Cortex of kidney (tissue), 1 donor: Measurements from ENCODE around the gene DMD.

ENCODE experiments used
- DNase-seq: peaks from one replicate; lab custom pipeline; 2025; lab: John Stamatoyannopoulos, UW

The DMD gene

DNA sequence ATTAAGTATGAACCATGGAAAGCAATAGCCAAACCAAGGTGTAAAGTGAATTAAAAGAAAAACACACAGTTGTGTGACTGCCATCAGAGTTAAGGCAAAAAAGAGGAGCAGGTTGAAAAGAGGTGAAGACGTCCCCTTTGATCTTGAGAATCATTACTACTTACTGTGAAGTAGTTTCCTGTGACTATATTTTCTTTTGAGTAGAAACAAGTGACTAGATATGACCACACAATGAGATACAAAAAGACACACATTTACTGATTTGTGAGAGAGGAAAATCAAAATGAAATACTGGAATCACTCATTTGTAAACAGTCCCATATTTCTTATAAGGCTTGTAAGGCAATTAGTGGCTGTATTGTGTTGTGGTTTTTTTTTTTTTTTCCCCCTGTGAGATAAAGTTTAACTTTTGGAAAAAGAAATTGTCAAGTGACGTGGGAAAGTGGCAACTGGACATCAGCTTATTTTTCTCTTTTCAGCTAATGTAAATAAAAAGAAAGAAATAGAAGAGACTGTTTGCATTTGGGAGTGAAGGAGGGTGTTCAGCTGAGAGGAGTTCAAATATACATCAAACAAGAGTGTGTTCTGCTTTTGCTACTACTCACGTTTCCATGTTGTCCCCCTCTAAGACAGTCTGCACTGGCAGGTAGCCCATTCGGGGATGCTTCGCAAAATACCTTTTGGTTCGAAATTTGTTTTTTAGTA is 2033.1 kb downstream of the DMD start:
- DNase-seq = no peak

DNA sequence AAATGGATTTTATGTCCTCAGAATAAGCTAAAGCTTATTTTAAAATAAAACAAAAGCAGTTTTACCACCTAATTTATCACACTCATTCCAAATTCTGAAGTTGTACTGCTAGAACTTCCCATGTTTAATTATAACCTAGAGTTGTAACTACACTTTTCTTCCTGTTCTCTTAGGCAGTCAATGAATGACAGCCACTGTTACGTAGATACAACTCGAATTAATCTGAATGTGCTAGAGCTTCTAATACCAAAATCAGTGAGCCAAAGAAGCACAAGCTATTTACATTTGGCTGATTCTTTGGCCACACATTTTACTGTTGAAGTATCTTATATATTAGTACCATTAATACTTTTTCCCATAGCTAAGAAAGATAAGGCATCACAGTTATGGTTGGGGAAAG is 2040.6 kb downstream of the DMD start:
- no peak for DNase-seq

DNA sequence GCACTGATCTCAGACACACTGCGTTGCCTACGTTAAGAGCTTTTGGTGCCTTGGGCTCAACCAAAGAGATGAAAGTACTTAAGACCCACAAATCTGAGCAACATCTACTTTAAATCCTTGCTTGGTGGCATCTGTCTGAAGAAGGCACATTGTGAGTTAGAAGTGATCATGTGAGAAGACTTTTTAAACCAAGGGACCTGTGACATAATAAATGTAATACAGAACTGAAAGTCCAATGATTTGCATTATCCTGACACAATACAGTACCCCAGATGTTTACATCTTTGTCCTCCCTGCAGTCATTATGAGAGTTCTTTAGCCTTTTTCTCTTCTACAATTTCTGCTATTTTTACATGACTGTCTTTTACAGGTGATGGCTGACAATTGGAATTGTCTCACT is 2042.8 kb downstream of the DMD start:
- no peak for DNase-seq

DNA sequence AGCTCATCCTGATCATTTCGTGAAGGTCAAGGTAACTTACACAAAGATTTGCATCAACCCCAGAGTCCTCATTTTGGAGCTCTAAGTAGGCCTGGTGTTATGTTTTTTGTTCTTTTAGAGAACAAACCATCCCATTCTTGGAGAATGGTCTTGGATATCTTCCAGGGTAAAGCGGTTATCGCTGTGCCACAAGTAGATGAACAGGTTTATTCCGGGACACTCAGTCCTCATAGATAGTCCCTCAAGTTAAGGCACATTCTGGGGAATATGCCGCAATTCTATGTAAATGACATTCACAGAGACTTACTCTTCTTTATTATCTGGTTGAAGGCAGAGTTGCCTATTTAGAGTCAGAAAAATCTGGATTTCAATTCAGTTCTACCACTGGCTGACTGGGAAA is 2044.5 kb downstream of the DMD start:
- no peak for DNase-seq

DNA sequence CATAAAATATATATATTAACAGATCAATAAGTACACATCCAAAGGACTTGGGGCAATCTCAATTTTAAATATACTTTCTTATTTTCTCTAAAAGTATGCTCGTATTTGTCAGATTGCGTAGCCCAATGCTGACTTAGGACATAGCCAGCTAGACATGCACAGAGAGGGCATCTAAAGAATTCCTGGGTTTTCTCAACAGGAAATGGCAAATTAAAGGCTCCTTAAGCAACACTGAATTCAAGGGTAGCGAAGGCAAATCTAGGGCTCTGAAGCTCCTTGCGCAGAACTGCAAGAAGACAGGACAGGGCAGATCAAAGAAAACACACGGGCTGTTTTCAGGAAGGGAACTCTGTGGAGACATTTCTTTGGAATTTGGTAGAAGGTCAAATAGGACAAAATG is 2044.9 kb downstream of the DMD start:
- no peak for DNase-seq

DNA sequence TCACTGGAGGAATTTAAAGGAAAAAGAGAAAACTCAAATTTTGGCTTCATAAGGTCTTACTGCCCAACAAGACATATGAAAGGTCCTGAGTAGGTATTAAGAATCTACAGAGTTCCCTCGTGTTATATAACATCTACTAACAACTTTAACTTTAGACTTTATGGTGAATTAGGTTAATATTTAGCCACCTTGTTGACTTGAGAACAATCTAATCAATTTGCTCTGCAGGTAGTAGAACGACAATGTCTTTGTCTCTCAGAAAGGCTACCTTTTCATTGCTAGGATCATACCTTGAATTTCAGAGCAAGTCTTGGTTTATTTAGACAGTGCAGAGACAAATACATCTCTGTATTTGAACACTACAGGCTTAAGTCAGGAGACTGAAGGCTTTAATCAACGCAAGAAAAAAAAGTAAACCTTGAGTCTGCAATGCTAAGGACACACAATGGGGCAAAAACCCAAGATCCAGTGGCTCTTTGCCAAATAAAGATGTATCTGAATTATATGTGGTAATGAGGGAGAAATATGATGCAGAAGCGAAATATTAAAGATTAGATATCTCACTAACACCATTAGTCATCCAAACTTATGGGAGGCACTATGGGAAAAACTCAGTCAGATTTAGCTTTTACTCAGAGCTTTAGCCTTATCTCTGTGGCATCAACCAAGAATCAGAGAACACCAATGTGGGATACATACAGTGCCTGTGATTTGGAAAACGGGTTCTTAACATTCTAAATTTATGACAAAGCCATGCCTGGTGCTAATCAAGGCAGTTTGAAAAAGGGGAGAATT is 2045.9 kb downstream of the DMD start:
- no peak for DNase-seq

DNA sequence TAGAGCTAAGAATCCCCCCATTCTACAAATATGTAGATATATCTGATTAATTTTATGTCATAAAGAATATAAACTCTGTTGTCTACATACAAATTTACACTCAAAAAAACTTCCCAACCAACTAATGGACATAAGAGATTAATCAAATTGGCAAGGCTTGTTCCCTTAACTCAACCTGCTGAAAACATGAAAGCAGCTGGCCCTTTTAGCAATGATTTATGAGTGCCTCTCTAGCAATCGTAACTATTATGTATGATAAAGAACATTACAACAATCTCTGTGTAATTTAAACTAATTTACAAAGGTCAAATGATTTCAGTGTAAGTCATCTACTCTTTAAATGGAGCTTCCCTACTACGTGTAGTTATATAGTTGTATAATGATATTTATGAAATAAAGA is 2056.4 kb downstream of the DMD start:
- no peak for DNase-seq

DNA sequence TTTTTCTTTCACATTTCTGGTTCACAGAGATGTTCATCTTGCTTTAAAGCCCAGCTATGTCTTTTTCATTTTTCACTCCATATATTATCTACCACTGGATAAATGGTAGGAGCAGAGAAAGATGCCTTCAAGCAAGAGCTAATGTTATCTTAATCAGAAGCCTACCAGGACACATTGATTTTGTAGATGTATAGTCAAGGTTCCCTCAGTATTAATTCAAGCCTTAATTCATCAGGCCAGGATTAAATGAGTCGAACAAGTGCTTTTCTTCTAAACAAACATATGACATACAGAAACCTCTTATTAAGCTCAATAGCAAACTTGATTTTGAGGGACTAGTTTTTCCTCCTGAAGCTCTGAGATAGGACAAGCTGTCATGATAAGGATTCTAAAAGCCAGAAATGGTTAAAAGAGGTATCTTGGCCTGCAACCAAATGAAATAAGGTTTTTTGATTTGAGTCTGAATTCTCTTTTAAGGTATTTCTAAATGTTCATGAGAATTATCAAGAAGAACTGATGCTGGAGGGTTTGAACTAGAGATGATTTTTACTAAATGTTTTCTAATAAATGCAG is 2057.8 kb downstream of the DMD start:
- no peak for DNase-seq

DNA sequence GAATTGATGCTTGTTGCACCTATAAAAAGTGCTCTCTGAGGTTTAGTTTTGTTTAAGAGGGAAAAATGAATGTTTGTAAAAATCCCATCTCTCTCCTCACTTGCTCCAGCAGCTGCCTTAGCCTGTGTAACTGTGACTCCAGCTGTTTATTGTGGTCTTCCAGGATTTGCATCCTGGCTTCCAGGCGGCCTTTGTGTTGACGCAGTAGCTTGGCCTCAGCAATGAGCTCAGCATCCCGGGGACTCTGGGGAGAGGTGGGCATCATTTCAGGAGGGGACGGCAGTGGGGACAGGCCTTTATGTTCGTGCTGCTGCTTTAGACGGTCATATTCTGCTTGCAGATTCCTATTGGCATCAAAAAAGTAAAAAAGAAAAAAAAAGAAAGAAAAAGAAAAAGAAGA is 2064.2 kb downstream of the DMD start:
- DNase-seq = no peak

DNA sequence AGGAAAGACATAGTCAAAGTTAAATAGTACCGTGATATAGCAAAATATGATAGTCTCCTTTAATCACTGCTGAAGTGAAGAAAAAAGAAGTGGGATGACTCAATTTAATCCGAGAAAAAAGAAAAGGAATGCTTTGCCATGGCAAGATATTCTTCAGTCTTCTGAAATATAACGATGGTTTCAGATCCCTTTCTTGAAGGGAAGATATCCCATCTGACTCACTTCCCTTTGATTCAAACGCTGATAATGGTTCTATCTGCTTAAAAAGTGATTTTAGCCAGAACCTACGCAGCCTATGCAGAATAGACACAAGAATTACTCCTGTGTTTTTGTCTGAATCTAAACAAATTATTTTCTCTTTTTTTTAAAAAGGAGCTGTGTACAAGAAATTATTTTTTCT is 2071.4 kb downstream of the DMD start:
- no peak for DNase-seq

DNA sequence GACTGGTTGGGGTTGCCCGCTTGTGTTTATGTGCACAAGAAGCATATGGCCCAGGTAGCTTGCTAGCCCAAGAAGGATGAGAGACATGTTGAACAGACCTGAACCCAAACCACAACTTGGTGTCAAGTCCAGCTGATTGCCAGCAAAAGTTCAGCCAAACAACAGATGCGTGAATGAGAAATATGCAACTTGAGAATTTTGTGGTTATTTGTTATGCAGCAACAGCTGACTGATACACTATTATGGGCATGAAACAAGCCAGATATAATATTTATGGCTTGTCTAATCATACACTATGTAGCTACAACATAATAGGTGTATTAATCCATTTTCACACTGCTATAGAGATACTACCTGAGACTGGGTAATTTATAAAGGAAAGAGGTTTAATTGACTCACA is 2073.2 kb downstream of the DMD start:
- DNase-seq = no peak

DNA sequence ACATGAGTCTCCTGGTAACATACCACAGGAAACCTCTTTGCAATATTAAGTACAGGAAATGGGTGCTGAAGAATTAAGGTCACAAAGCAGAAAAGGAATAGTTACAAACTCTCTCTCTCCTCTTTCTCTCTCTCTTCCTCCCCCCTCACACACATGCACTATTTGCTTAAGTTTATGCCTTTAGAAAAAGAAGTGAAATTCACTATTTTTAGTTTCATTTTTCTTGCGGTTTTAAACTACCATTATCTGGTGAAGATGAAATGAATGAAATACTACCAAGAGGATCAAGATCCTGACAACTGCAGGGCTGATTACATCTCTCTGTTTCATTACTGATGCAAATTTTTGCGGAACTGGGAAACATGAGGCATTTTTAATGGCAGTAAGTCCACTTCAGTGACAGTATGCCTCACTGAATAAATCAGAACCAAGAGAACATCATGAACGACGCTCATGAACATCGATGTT is 2075.2 kb downstream of the DMD start:
- no peak for DNase-seq

DNA sequence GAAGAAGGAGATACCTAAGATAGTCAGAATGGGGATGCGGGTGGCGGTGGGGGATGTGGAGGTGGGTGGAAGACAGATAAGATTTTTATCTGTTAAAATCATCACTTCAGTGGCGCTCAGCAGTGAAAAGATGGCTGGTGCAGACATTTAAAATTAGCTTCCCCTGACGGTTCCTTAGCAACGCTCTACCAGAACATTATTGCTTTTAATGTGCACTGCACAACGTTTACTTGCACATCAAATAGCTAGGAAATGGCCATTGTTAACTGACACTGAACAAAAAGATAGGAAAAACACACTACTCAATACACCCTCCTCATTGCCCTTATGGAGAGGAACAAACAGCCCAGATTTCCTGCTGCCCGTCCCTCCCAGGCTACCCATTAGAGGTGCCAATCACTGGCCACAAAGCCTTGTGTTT is 2078.5 kb downstream of the DMD start:
- no peak for DNase-seq

DNA sequence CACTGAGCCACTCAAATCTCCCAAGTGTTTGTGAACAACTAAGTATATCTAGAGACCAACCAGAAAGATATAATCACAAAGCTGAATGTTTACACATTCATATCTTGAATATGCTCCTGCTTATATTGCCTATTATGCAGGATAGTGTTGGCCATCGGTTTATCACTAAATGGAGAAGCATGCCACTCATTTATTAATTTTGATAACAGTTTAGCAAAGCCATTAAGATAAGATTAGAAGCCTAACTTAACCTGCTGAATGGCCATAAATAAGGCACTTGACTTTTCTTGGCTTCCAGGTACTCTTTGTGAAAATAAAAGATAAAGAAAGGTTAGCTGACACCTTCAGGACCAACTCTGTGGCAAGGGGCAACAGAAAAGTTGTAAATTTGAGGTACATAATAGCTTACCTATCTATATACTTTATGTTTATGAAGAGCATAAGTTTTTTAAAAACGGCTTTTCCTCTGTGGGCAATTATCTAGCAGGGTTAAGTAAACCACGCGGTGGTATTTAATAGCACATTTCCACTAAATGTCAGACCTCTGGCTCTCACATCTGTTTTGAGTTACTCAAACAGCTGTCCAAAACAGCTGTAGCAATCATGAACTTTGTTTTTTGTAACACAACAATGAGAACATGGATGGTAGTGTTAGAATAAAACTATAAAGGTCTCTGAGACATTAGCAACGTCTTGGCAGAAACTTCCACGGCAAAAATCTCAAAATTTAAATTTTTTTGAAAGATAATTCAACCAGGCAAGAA is 2080.7 kb downstream of the DMD start:
- no peak for DNase-seq

DNA sequence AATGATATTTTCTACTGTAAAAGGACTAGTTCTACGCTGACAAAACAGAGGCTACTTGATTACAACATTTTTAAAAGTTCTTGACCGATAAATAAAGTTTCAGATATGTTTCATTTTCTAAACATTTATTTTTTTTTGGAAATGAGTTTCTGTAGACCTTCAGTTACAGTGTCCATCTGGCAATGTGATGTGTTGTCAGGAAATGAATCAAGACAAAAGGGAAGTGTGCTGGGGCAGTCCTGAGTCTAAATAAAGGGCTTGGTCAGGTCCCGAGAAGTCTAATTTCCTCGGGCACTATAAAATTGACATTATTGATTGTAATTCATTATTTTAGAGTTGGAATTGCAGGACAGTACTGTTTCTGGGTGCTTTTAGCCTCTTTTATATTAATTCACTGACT is 2082.5 kb downstream of the DMD start:
- DNase-seq = no peak

DNA sequence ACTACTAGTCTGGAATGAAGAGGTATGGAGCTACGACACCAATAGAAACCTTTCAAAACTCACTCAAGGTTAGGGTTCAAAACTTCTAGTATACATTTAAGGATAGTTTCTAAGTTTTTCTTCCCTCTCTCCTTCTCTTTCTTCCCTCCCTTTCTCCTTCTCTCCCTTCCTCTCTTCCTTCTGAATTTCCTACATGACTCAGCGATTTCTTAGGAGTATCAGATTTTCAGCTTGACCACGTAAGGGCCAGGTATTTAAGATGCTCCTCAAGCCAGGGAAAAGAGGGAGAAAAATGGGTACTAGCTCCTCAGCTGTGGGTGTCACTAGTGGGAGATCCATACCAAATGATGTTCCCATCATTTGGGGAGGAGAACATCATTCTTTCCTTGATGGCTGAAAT is 2083.6 kb downstream of the DMD start:
- no peak for DNase-seq

DNA sequence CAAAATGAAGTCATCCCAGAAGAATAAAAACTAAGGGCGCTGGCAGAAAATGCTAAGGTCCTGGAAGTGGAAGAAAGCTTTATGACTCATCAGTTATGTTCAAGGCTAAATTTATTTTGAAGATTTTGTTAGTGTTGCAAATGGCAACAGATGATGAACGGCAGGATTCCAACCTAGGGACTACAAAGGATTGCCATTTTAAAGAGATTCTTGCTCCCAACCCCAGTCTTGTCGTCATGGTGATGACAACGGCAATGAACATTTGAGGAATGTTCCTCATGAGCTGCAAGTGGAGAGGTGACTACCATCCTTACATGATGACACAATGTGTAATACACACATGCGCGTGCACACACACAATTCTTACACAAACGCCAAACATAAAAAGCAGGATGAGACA is 2085.1 kb downstream of the DMD start:
- no peak for DNase-seq

DNA sequence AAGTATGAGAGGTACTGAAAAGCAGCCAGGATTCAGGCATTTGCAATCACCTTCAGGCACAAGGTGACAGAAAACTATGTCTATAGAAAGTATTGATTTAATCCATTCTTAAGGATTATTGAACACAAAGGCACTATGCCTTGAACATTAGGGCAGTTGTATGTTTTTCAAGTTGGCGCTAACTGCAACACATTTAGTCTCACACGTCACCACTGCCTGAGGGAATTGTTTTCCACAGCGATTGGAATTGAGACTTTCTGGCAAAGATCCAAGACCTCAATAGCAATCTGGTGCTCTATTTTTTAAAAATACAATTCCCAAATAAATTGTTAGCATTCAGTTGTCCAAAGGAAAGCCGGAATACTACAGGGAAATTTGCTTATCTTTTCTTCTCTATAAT is 2086.8 kb downstream of the DMD start:
- no peak for DNase-seq

DNA sequence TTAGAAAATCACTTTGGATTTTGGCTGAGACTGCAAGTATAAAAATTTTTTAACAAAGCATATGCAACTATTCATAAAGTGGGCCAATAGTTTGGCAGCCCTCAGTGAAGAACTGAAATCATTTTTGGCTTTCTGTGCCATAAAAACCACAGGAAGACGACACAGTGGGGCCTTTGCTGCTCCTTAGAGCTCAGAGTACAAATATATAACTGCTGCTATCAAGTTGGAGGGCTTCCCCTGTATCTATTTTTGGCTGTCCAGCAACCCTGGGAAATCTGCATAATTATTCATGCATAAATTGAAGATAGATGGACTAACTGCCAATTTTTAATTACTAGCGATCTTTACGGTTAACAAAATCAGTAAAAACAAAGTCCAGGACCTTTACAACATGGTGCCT is 2088.0 kb downstream of the DMD start:
- no peak for DNase-seq

DNA sequence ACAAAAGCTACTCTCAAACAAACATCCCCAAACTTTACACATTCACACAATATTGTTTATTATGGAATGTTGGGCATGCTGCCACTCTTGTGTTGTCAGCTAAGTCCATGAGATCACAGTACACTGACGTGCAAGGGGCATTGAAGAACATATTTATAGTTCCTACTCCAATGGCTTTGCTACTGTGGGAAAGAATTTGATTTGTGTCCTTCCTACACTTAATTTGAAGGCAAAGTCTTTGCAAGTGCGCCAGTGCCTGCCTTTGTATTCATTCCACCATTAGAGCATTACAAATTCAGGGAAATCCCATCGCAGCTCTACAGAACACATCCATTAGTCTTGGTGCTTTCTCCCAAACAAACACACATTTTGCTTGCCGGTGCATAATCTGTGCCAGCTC is 2094.1 kb downstream of the DMD start:
- no peak for DNase-seq

DNA sequence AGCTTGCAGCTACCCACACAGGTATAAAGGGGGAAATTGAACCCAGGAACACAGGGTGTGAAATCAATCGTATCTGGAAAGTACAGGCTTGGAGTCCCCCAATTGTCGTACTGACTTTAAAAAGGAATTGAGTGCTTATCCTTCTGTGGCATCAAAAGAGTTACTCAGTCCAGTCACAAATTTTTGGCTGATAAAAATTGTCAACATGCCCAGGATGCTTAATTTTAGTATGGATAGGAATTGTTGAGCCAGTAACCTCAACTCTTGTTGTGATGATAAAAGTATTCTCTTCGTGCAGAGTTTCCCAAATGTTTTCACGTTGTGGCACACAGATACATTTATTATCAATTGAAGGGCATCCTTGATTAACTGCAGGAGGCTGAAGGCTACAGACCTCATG is 2096.0 kb downstream of the DMD start:
- no peak for DNase-seq

DNA sequence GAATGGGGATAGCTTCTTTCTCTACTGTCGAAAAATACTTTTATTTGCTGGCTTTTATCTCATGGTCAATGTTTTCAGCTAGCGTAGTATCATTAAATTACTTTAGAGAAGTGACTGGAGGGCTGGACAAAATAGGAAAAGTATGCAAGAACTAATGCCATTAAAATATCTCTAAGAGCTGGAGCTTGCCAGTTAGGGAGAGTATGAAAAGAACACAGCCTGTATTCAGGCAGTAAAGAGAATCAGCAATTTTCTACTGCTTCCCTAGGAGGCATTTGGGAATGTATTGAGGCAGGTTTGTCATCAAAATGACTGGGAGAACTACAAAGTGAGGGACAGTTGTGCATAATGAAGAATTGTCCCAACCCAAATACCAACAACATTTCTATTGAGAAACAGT is 2096.5 kb downstream of the DMD start:
- DNase-seq = no peak
